AG10803 (cell line): Measurements from ENCODE around the gene ZNF236.

Experiments
- DNase-seq: peaks from one replicate; pipeline ENCODE4 v3.0.0; 2010; ENCODE audit warnings: low read depth
- H3K4me3 ChIP-seq: 2 replicates; pipeline ENCODE4 v1.5.1; 2011; ENCODE audit warnings: mild to moderate bottlenecking, low read length, control low read depth
- TF ChIP-seq, protein P1 (sequence below): conservative IDR thresholded peaks from 2 replicates; pipeline ENCODE4 v1.5.1; 2011; ENCODE audit warnings: mild to moderate bottlenecking, low read length, control low read depth, inconsistent platforms

The ZNF236 gene

GRCh38 chr18:76978616-76979015 lies 156.3 kb downstream of the ZNF236 start:
- TF ChIP-seq, protein P1, sequence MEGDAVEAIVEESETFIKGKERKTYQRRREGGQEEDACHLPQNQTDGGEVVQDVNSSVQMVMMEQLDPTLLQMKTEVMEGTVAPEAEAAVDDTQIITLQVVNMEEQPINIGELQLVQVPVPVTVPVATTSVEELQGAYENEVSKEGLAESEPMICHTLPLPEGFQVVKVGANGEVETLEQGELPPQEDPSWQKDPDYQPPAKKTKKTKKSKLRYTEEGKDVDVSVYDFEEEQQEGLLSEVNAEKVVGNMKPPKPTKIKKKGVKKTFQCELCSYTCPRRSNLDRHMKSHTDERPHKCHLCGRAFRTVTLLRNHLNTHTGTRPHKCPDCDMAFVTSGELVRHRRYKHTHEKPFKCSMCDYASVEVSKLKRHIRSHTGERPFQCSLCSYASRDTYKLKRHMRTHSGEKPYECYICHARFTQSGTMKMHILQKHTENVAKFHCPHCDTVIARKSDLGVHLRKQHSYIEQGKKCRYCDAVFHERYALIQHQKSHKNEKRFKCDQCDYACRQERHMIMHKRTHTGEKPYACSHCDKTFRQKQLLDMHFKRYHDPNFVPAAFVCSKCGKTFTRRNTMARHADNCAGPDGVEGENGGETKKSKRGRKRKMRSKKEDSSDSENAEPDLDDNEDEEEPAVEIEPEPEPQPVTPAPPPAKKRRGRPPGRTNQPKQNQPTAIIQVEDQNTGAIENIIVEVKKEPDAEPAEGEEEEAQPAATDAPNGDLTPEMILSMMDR: no peak
- no peak overlapping the region for H3K4me3 ChIP-seq
- no peak for DNase-seq

- H3K4me3 ChIP-seq: no peak overlapping the region
- no peak for DNase-seq
- TF ChIP-seq, protein P1: no peak
Observed at GRCh38 chr18:76979111-76979751, 156.9 kb downstream of the ZNF236 start.

GRCh38 chr18:76979906-76980305 lies 157.5 kb downstream of the ZNF236 start:
- TF ChIP-seq, protein P1: no peak
- no peak overlapping the region for H3K4me3 ChIP-seq
- no peak for DNase-seq

DNA sequence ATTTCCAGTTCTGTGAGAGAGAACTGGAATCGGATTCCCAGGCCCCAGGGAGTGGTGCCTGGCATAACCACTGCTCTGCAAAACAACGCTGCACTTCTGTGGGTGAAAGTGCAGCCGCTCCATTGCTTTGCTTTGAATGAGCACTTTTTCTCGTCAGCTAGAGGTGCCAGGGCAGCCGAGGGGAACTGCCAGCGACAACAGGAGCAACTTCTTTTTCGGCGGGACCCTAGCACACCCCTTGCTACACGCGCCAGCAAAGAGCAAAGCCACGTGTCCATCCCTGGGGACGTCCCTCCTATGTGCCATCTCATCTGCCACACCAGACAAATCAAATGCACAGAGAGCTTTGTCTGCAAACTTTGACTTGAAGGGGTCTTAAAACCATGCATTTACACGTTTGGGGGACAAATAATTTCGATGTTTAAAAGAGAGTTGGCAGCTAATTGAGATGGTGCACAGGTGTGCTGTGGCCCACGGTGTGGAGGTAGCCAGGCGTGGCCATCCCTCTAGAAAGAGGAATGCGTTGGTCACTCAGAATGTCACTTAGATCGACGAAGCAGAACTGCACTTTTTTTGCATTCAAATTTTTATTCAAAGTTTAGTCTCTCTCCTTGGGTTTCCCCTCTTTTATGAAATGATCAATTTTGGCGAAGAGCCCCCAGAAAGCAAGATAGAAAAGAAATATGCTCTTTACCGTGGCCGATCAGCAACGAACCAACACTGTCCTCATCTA lies 158.5 kb downstream of the ZNF236 start:
- no peak for DNase-seq
- no peak overlapping the region for H3K4me3 ChIP-seq
- TF ChIP-seq, protein P1: no peak

- TF ChIP-seq, protein P1: no peak
- DNase-seq: no peak
- no peak overlapping the region for H3K4me3 ChIP-seq
Observed at GRCh38 chr18:76981396-76981968, 159.1 kb downstream of the ZNF236 start.

GRCh38 chr18:76982038-76982437 lies 159.7 kb downstream of the ZNF236 start:
- TF ChIP-seq, protein P1: no peak
- H3K4me3 ChIP-seq: no peak overlapping the region

More at GRCh38 chr18:76982038-76982437, 159.7 kb downstream of the ZNF236 start:
- no peak for DNase-seq
